Measurements from ENCODE around the gene LTBP1.

LTBP1 gene

DNA sequence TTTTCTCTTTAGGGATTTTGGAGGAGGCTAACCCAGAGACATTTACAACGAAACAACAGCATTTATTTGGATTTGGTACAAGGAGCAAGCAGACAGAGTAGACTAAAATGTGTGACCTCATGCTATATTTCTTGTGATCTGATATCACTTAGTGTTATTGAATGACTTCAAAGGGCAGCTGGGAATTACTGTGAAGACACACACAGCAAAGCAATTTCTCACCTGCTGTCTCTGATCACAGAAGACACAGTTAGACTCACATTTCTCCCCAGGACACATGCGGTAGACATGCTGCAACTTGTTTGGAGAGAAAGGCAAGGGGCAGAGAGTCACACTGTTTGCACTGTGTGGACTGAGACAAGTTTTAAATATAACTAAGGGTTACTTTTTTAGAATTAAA is 67.5 kb downstream of the LTBP1 start:
- no peak for DNase-seq

GRCh38 chr2:33015421-33016142 is 68.8 kb downstream of the LTBP1 start:
- no peak for DNase-seq

GRCh38 chr2:33018271-33018670 is 71.5 kb downstream of the LTBP1 start:
- no peak for DNase-seq

GRCh38 chr2:33019796-33020195 is 73.0 kb downstream of the LTBP1 start:
- DNase-seq = no peak

- DNase-seq = no peak
These were observed 74.1 kb downstream of the LTBP1 start for GRCh38 chr2:33020883-33021282.

- DNase-seq = no peak
These were observed 74.9 kb downstream of the LTBP1 start for GRCh38 chr2:33021542-33022227.

- DNase-seq = no peak
These were observed 75.7 kb downstream of the LTBP1 start for GRCh38 chr2:33022395-33022985.

DNA sequence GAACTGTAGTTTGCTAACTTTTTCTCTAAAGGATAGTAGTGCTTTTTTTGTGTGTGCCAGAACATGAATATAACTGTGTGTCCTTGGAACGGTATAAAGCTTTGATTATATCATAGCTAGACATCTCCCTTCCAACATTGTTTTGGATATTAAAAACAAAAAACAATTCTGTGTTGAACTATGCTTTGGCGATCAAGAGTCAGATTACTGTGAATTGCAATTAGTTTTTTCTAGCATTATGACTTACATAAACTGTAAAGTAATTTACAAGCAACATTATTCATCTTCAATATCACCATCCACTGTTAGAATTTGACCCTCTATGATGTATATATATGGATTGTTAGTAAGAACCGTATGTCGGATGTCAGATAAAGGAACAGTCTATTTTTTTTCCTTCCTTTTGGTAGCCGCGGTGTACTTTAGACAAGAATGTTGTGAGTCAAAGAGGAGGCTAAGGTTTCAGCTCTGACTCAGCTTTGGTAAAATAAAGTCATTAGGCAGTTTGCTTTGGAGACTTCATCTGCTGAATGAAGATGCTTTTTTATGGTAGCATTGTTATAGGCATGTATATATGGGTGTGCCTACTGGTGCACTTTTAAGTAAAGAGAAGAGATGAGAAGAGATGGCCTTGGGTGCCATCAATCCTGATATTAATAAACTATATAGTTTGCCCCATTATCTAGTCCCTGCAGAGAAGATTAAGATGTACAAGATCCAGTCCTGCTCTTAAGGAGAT is 76.4 kb downstream of the LTBP1 start:
- no peak for DNase-seq

GRCh38 chr2:33023728-33024500 is 77.2 kb downstream of the LTBP1 start:
- DNase-seq = no peak

DNA sequence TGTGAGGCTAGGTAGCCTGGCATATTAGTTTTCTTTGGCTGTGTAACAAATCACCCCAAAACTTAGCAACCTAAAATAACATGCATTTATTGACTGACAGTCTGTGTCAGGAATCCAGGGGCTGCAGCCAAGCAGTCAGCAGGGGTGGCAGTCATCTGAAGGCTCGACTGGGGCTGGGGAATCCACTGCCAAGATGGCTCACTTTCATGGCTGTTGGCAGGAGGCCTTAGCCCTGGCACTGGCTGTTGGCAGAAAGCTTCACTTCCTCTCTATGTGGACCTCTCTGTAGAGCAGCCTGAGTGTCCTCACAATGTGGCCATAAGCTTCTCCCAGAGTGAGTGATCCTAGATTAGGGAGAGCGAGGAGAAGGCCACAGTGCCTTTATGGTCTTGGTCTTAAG is 78.0 kb downstream of the LTBP1 start:
- no peak for DNase-seq

DNA sequence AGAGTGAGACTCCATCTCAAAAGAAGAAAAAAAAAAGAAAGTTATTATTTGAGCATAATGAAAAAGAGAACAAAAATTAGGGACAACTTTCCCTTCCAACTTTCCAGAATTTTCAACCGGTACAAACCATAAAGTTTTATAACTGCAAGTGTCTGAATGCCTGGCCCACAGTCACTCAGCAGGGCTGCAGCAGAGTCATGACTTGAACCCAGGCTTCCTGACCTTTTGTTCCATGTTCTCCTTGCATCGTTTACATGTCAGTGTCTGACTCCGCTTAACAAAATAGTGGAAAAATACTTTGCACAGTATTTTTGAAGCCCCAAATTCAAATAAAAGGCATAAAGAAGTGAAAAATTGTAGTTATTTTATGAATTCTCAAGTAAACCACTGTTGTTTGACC is 82.7 kb downstream of the LTBP1 start:
- no peak for DNase-seq

GRCh38 chr2:33029926-33030325 is 83.2 kb downstream of the LTBP1 start:
- DNase-seq = no peak

DNA sequence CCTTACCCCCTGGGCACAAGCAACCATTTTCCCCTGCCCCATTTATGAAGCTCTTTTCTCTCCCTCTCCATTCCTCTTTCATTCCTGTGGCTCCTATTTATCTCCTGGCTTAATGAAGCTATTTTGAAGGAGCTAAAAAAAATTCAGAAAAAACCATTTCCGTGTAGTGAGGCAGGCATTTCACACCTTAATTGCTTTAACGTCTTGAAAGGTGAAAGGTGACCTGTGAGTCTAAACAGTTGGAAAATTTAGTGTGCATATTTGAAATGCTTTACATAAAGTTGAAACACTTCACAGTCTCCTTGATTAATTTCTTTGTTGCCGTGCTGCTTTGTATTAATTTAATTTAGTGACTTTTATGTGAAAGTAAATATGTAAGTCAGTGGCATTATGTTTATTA is 83.6 kb downstream of the LTBP1 start:
- DNase-seq = no peak

GRCh38 chr2:33032245-33032644 is 85.5 kb downstream of the LTBP1 start:
- no peak for DNase-seq

DNA sequence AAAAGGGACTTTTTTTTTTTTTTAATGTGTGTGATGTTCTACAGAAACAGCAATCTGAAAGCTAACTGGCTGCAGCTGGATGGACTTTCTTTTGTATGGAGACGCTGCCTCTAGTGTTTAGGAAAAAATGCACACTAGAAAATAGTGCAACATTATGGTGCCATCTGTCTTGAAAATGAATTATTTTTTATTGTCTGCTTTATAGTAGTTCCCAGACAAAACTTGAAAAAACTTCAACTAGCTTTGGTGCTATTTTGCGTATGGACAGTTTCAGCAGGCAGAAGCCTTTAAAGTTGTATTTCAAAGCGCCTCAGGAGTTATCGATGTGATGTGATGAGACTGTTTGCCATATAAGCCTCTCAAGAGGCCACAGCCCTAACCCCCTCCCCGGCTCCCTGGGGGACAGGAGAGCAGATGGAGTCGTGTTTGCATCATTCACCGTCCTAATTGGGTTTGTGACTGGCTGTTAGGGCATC is 86.9 kb downstream of the LTBP1 start:
- no peak for DNase-seq

- no peak for DNase-seq
These were observed 88.0 kb downstream of the LTBP1 start for GRCh38 chr2:33034784-33035183.

DNA sequence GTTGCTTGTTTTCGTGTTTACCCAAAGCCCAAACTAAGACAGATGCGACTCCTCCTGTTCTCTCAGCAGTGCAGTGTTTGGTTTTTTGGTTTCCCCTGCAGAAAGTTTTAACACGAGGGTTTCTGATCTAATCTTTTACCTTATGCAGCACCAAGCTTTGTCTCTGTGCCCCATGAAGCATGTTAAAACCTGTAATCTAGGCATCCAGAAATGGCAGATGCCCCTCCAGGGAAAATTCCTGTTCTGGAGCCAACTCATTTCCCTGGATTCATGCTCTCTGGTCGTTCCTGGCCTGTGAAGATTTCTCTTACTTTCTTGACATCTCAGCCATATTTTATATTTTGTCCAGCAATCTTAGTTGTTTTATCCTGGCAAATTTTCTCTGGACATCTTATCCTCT is 91.5 kb downstream of the LTBP1 start:
- no peak for DNase-seq

GRCh38 chr2:33038799-33039198 is 92.0 kb downstream of the LTBP1 start:
- DNase-seq = no peak

DNA sequence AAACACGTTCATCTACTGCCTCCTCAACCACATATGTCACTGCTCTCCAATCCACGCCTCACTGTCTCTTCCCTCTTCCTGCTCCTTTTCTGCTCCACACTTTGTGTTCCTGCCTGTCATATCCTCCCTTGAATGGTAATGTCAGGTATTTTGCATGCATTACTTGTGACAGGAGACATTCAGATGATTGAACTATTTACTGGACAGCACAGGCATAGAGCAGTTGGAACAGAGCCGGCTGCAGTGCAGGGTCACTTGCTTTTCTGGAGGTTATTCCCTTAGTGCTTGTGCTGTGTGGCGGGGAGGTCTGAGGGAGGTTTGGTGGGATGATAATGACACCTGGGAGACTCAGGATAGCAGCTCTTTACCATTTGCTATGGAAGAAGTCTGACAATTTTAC is 93.8 kb downstream of the LTBP1 start:
- no peak for DNase-seq

DNA sequence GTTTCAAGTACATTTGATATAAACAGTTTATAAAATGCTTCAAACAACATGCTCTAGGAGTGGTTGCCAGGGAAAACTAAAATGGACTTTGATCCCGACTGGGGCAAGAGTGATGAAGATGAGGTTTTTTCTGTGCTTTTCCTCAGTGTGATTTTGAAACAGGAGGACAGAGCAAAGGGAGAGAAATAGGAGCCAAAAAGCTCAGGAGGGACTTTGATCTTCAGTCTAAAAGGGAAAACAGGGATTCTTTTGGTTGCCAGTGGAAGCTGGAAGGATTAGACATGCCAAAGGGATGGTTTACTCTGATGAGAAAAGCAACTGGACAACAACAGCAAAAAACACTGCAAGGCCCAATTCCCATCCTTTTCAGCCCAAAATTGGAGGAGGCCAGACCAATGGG is 95.5 kb downstream of the LTBP1 start:
- DNase-seq = no peak

- DNase-seq = no peak
These were observed 96.1 kb downstream of the LTBP1 start for GRCh38 chr2:33042819-33043218.

GRCh38 chr2:33047939-33048338 is 101.2 kb downstream of the LTBP1 start:
- DNase-seq = no peak

All from central memory CD4-positive, alpha-beta T cell (primary cell).